GM12873 (cell line): ENCODE results near the gene HOXB3.

Experiments used
- CTCF ChIP-seq: IDR thresholded peaks from 2 replicates; pipeline ENCODE4 v1.5.1; 2012; ENCODE audit warnings: low read depth, mild to moderate bottlenecking, moderate library complexity, low read length, control low read depth; ENCODE audit not compliant: insufficient read depth; ENCODE audit errors: missing control alignments

HOXB3 gene

DNA sequence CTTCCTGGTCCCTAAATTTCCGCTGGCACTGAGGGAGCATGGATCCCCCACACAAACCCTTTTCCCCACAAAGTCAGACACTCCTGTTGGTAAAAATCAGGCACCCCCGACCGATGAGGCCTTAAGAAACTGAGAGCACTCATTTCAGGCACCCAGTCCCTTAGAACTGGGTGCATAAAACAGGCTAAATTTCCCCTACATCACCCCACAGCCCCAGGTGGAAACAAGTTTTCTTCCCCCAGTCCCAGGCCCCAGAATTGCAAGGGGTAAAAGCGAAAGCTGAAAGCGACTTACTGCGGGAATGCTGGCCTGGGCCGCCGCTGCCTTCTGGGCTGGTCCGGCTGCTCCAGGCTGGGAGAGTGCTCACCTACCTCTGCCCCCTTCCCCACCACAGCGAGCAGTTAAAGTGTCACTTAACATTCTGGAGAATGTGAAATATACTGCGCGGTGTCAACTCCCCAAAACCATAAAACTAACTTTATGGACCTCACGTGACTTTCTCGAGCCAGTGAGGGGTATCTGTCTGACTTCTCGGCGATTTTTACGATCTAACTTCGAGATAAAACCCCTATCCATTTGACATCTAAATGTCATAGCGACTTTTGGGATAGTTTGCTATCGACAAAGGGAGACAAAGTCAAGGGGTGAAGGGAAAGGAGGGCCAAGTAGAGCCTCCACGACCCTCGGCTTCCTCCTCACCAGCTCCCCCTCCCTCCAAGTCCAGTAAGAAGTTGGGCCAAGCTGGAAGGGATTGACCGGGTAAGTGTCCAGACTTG lies at the start of gene HOXB3:
TSS of gene HOXB3 (minus strand) at position 411 of the 776 bp plus-strand sequence. CDS start 37,767 bp downstream, outside the sequence.
- TF ChIP-seq CTCF = no peak

- no peak for TF ChIP-seq CTCF
Observed at GRCh38 chr17:48639136-48639535, 49.1 kb upstream of the HOXB3 start.

- no peak for TF ChIP-seq CTCF
Observed at GRCh38 chr17:48637323-48638260, 47.6 kb upstream of the HOXB3 start.

DNA sequence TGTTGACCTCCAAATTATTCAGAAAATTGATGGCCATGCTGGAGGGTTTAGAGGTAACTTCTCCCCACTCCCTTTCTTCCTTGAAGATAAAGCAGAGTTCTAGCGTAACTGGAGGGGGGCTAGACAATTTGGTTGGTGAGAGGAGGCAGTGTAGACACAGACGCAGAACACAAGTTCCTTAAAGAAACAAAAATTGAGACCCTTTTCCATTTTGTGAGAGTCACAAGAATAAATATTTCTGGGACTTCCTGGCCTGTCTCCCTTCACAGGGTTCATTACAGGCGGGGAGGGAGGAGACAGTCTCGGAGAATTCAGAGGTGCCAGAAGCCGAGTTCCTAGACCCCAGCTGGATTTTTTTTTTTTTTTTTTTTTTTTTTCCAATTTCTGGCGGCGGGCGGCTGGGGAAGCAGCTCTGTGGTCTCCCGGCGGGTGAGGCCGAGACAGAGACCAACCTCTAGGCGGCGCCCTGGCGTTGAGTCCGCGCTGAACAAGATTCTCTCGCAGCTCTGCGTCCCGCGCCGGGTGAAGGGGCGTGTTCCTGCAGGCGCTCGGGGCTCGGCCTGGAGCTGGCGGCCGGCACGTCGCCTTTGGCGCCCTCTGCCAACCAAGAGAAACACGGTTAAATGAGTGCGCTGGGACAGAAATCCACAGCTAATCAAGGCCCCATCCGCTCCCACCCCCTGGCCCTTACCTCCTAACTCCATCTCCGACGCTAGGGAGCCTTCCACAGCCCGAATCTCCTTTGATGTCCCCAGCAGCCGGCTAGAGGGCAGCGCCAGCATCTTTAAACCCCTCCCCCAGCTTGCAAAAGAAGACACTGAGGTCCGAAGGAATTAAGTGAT lies 46.4 kb upstream of the HOXB3 start:
- TF ChIP-seq CTCF = peak; percentile 79

DNA sequence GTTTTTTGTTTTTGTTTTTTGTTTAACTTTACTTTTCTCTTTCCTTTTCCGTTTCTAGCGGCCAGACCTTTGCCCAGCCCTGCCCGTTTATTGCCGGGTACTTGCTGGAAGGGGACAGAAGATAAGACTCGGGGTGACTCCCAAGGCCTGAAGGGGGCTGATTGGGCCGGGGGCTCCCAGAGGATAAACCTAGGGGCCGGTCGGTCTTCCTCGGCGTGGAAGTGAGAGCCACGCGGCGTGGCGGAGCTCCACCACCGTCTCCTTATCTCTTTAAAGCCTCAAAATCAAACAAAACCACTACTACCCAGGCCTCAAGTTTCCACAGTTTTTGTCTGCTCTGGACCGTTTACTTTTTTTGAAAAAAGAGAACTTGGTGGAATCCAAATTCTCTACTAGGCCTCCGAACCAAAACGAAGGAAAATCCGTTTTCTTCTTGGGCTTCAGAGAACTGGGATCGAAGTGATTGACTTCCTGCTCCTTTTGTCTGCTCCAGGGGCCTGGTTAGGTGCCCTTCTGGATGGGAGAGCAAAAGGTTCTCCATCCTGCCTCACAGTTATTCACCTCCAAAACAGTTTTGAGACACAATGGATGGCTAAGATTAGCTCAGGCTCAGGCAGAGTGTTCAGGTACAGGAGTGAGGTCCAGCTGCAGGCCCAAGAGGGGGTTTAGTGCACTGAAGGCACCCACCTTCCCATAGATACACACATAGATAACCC lies 44.6 kb upstream of the HOXB3 start:
- TF ChIP-seq CTCF = no peak

DNA sequence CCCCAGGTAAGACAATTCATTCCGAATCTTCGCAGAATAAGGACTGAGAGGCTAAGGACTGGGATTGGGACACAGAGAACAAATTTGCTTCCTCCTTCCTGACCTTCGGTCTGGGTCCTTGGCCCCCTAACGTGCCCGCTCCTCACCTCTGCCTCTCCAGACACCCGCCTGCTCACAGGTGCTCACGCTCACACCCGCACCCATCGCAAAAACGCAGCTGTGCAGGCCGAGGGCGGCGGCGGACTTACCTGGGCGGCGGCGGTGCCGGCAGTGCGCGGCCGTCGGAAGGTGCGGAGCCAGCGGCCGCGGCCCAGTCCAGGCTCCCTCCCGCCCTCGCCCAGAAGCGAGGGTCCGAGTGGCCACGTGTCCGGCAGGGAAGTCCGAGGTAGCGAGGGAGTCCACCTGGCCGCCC lies 43.2 kb upstream of the HOXB3 start:
- no peak for TF ChIP-seq CTCF
